GM12892 (cell line): ENCODE measurements around the gene HDAC2.

Experiments
- POLR2A ChIP-seq: IDR thresholded peaks from 2 replicates; pipeline ENCODE4 v1.6.1; 2011; ENCODE audit warnings: low read depth, low read length, control low read depth
- POLR2AphosphoS5 ChIP-seq: IDR thresholded peaks from 2 replicates; pipeline ENCODE4 v1.6.1; 2011; ENCODE audit warnings: low read depth, low read length, control low read depth
- TAF1 ChIP-seq: IDR thresholded peaks from 2 replicates; pipeline ENCODE4 v1.6.1; 2011; ENCODE audit warnings: low read depth, mild to moderate bottlenecking, control low read depth, low read length, borderline replicate concordance

GRCh38 chr6:113893866-113894265, 77.1 kb downstream of the HDAC2 start:
- TF ChIP-seq POLR2A (no peak), POLR2AphosphoS5 (no peak), TAF1 (no peak)
